Glutamatergic neuron (in vitro differentiated cells): Measurements from ENCODE around the gene TMEM232. TPM values are rescaled to one million over a fixed set of nuclear protein-coding genes. Genes with fewer than 3 reads are reported as not detected.
"Not testable (repeated sequence)": the region's sequence is repeated elsewhere in the genome, so short reads cannot be mapped to it uniquely, and the experiment has no call there.

Experiments used
- DNase-seq: peaks from one replicate; pipeline ENCODE4 v3.0.0; 2022
- H3K27ac Mint-ChIP-seq: one replicate; pipeline ENCODE4 v1.8.0; 2020; ENCODE audit warnings: mild to moderate bottlenecking, mixed read lengths, inconsistent platforms; ENCODE audit not compliant: unreplicated experiment
- H3K27me3 Mint-ChIP-seq: one replicate; pipeline ENCODE4 v1.8.0; 2020; ENCODE audit warnings: mild to moderate bottlenecking, moderate library complexity, mixed read lengths, inconsistent platforms; ENCODE audit not compliant: unreplicated experiment
- H3K36me3 Mint-ChIP-seq: one replicate; pipeline ENCODE4 v1.8.0; 2020; ENCODE audit warnings: mild to moderate bottlenecking, mixed read lengths, inconsistent platforms; ENCODE audit not compliant: unreplicated experiment
- H3K4me1 Mint-ChIP-seq: one replicate; pipeline ENCODE4 v1.8.0; 2020; ENCODE audit warnings: mild to moderate bottlenecking, low read depth, mixed read lengths, inconsistent platforms; ENCODE audit not compliant: unreplicated experiment
- H3K4me3 Mint-ChIP-seq: one replicate; pipeline ENCODE4 v1.8.0; 2020; ENCODE audit warnings: mild to moderate bottlenecking, mixed read lengths, inconsistent platforms; ENCODE audit not compliant: unreplicated experiment
- H3K9me3 Mint-ChIP-seq: one replicate; pipeline ENCODE4 v1.8.0; 2020; ENCODE audit warnings: mild to moderate bottlenecking, moderate library complexity, mixed read lengths, inconsistent platforms; ENCODE audit not compliant: unreplicated experiment
- total RNA-seq: library from RNA; stranded (reverse); fragmentation: NEBNext Ultra II Directional; extraction: Animal tissue kit (Norgen Biotek cat#: 25700); gene quantifications from one replicate; pipeline ENCODE4 v1.2.1, GENCODE V29; 2021; ENCODE audit not compliant: unreplicated experiment
- TF ChIP-seq, protein P1 (sequence below): fragments of 200-600 bp; sonication (generic); IDR thresholded peaks from one replicate; pipeline ENCODE4 v1.5.0; 2021; ENCODE audit not compliant: partially characterized antibody, unreplicated experiment

TMEM232 gene
- total RNA-seq, 1 donor from 2014 or later = 5.3 TPM

GRCh38 chr5:110707260-110707844 lies 19.1 kb downstream of the TMEM232 start:
- Mint-ChIP-seq H3K4me1 (no peaks in the 10 kb centered on the region), H3K27me3 (no peaks in the 10 kb centered on the region), H3K9me3 (no peaks in the 10 kb centered on the region), H3K4me3 (no peak overlapping the region), H3K36me3 (no peaks in the 10 kb centered on the region), H3K27ac (no peak overlapping the region)
- TF ChIP-seq, protein P1, sequence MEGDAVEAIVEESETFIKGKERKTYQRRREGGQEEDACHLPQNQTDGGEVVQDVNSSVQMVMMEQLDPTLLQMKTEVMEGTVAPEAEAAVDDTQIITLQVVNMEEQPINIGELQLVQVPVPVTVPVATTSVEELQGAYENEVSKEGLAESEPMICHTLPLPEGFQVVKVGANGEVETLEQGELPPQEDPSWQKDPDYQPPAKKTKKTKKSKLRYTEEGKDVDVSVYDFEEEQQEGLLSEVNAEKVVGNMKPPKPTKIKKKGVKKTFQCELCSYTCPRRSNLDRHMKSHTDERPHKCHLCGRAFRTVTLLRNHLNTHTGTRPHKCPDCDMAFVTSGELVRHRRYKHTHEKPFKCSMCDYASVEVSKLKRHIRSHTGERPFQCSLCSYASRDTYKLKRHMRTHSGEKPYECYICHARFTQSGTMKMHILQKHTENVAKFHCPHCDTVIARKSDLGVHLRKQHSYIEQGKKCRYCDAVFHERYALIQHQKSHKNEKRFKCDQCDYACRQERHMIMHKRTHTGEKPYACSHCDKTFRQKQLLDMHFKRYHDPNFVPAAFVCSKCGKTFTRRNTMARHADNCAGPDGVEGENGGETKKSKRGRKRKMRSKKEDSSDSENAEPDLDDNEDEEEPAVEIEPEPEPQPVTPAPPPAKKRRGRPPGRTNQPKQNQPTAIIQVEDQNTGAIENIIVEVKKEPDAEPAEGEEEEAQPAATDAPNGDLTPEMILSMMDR = no peak
- no peak for DNase-seq

- H3K9me3 Mint-ChIP-seq = no peaks in the 10 kb centered on the region
- no peaks in the 10 kb centered on the region for H3K4me1 Mint-ChIP-seq
- no peak overlapping the region for H3K27ac Mint-ChIP-seq
- no peak for DNase-seq
- no peaks in the 10 kb centered on the region for H3K36me3 Mint-ChIP-seq
- no peak overlapping the region for H3K4me3 Mint-ChIP-seq
- H3K27me3 Mint-ChIP-seq = no peaks in the 10 kb centered on the region
- TF ChIP-seq, protein P1 = no peak
Measured at GRCh38 chr5:110705349-110705748, 21.1 kb downstream of the TMEM232 start.

GRCh38 chr5:110703481-110703880 lies 23.0 kb downstream of the TMEM232 start:
- H3K4me3 Mint-ChIP-seq = no peak overlapping the region
- no peak for DNase-seq
- H3K36me3 Mint-ChIP-seq = no peaks in the 10 kb centered on the region
- TF ChIP-seq, protein P1 = no peak
- no peaks in the 10 kb centered on the region for H3K27me3 Mint-ChIP-seq
- no peaks in the 10 kb centered on the region for H3K4me1 Mint-ChIP-seq
- no peak overlapping the region for H3K27ac Mint-ChIP-seq
- H3K9me3 Mint-ChIP-seq = no peaks in the 10 kb centered on the region

DNA sequence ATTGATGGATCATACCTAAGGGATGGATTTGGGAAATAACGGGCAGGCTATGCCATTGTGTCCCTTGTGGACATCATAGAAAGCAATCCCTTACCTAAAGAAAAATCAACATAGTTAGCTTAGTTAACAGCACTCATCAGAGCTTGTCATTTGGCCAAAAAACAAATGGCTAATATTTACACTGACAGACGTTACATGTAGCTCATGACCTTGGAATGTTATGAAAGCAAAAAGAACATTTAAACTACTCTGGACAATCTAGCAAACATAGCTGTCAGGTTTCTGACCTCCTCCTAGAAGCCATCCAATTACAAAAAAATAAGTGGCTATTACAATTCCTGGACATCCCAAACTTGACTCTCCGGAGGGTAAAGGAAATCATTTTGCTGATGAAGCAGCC lies 23.8 kb downstream of the TMEM232 start:
- no peak for DNase-seq
- Mint-ChIP-seq H3K4me3 (no peak overlapping the region), H3K9me3 (no peaks in the 10 kb centered on the region), H3K36me3 (no peaks in the 10 kb centered on the region), H3K27me3 (no peaks in the 10 kb centered on the region), H3K27ac (no peak overlapping the region), H3K4me1 (no peaks in the 10 kb centered on the region)
- TF ChIP-seq, protein P1 = no peak

DNA sequence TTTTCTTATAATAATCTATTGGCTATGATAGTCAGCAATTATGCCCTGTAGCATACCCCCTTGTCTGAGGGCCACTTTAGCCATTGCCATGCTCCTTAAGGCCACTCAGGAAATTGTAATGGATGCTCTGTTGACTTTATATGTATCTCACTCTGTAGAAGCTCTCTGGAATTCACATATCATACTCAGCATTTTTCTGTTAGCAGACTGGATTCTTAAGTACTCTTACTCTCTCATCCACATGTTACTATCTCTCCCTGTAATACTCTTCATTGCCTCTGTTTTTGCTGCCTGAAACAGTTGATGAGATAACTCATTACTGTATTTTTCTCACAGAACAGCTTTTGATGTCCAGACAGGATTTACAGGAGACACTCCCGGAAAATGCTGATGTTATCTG lies 24.2 kb downstream of the TMEM232 start:
- Mint-ChIP-seq H3K9me3 (no peaks in the 10 kb centered on the region), H3K27me3 (no peaks in the 10 kb centered on the region), H3K36me3 (no peaks in the 10 kb centered on the region), H3K27ac (no peak overlapping the region), H3K4me1 (no peaks in the 10 kb centered on the region), H3K4me3 (no peak overlapping the region)
- TF ChIP-seq, protein P1 = no peak
- no peak for DNase-seq

- DNase-seq = peak; percentile 16
- not testable (repeated sequence) for H3K9me3 Mint-ChIP-seq, H3K27ac Mint-ChIP-seq, H3K4me1 Mint-ChIP-seq, H3K27me3 Mint-ChIP-seq, H3K36me3 Mint-ChIP-seq, H3K4me3 Mint-ChIP-seq
Measured at GRCh38 chr5:110692669-110693068, 33.8 kb downstream of the TMEM232 start.

DNA sequence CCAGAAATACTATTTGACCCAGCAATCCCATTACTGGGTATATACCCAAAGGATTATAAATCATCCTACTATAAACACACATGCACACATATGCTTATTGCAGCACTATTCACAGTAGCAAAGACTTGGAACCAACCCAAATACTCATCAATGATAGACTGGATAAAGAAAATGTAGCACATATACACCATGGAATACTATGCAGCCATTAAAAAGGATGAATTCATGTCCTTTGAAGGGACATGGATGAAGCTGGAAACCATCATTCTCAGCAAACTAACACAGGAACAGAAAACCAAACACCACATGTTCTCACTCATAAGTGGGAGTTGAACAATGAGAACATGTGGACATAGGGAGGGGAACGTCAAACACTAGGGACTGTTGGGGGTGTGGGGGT lies 35.9 kb downstream of the TMEM232 start:
- not testable (repeated sequence) for H3K36me3 Mint-ChIP-seq, H3K4me3 Mint-ChIP-seq, DNase-seq, H3K4me1 Mint-ChIP-seq, H3K27me3 Mint-ChIP-seq, H3K9me3 Mint-ChIP-seq, H3K27ac Mint-ChIP-seq
